Naive B cell (primary cell): ENCODE data around the gene CCDC183. TPM values are rescaled to one million over a fixed set of nuclear protein-coding genes. Genes with fewer than 3 reads are reported as not detected.
"Not testable (repeated sequence)": the region's sequence is repeated elsewhere in the genome, so short reads cannot be mapped to it uniquely, and the experiment has no call there.

Source experiments
- ATAC-seq, 2 donors: fragments of 150-1000 bp; cut with Tn5 transposase; 2 replicates each; pipeline ENCODE4 v1.10.0; 2021; ENCODE audit warnings: low read depth in 2 of 2, mild to moderate bottlenecking in 2 of 2, moderate library complexity in 2 of 2
- DNase-seq: peaks from one replicate; pipeline ENCODE4 v3.0.0; 2022
- H3K27ac Mint-ChIP-seq, 6 donors: one replicate each; pipeline ENCODE4 v1.8.0; 2020 to 2022; ENCODE audit warnings: mild to moderate bottlenecking in 6 of 6, mixed read lengths in 6 of 6, moderate library complexity in 5 of 6, inconsistent platforms in 2 of 6
- H3K27me3 Mint-ChIP-seq, 3 donors: one replicate each; pipeline ENCODE4 v1.8.0; 2021 to 2022; ENCODE audit warnings: mixed read lengths in 3 of 3, mild to moderate bottlenecking in 1 of 3
- H3K36me3 Mint-ChIP-seq, 2 donors: one replicate each; pipeline ENCODE4 v1.8.0; 2020 to 2022; ENCODE audit warnings: mixed read lengths in 2 of 2, inconsistent platforms in 1 of 2, mild to moderate bottlenecking in 1 of 2
- H3K4me1 Mint-ChIP-seq, 3 donors: one replicate each; pipeline ENCODE4 v1.8.0; 2020 to 2022; ENCODE audit warnings: mixed read lengths in 3 of 3, inconsistent platforms in 1 of 3, mild to moderate bottlenecking in 1 of 3, moderate library complexity in 1 of 3
- H3K4me3 Mint-ChIP-seq, 8 donors: one replicate each; pipeline ENCODE4 v1.8.0; 2020 to 2022; ENCODE audit warnings: mild to moderate bottlenecking in 8 of 8, mixed read lengths in 8 of 8, moderate library complexity in 8 of 8, inconsistent platforms in 2 of 8
- H3K9me3 Mint-ChIP-seq, 7 donors: one replicate each; pipeline ENCODE4 v1.8.0; 2020 to 2022; ENCODE audit warnings: mixed read lengths in 7 of 7, mild to moderate bottlenecking in 5 of 7, inconsistent platforms in 2 of 7, moderate library complexity in 1 of 7
- polyA plus RNA-seq, 6 donors: library from polyadenylated mRNA; unstranded; fragments of 300-500 nt; fragmentation: Illumina TruSeq; gene quantifications; one replicate each; pipeline ENCODE4 v1.2.3, GENCODE V29; 2021; ENCODE audit warnings: low read depth in 6 of 6

The CCDC183 gene
- polyA plus RNA-seq, 6 donors from 2014 or later = 0.24 to 1.7 TPM; not detected in 4

DNA sequence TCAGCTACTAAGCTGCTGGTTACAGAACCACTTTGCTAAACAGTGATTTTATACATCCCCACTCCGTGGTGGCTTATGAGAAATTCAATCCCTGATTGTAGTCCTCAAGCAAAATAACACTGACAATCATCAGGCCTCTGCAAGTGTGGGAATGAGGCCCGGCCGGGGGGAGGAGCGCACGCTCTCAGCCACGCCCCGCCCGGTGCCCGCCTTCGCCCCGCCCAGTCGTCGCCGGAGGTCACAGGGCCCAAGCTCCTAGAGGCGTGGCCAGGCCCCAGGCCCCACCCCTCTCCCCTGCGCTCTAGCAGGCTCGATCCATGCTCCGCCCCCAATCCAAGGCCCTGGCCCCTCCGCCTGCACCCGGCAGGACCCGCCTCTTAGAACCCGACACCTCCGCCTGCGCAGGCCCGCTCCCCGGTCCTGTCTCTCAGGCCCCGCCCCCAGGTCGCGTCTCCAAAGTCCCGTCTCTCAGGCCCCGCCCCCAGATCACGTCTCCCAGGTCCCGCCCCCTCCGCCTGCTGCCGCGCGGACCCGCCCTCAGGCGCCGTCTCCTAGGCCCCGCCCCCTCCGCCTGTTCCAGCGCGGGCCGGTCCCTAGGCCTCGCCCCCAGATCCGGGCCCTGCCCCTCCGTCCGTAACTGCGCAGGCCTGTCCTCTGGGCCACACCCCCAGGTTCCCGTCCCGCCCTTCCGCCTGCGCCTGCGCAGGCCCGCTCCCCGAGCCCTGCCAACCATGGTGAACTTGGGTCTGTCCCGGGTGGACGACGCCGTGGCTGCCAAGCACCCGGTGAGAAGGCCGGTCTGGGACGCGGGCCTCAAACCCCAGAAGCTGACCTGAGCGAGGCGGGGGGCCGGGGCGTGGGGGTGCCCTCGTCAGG is 5.3 kb upstream of the CCDC183 start, which contains the start of gene TMEM141:
TMEM141 (plus strand) TSS at position 705 of the 876 bp plus-strand sequence; CDS start at position 732, 27 bp downstream.
- Mint-ChIP-seq H3K36me3 (no peaks in the 10 kb centered on the region), H3K9me3 (no peaks in the 10 kb centered on the region), H3K4me3 (peak within 1 kb of the TSS; percentile 77 to 92 (median 88)), H3K27me3 (no peaks in the 10 kb centered on the region), H3K4me1 (peaks cover 12 to 15% (median 14%) of the 10 kb centered on the region in 3 donors), H3K27ac (peak within 1 kb of the TSS; percentile 96 to 99 (median 99))
- peak; percentile 82 to 83 for ATAC-seq
- DNase-seq = peak; percentile 99

DNA sequence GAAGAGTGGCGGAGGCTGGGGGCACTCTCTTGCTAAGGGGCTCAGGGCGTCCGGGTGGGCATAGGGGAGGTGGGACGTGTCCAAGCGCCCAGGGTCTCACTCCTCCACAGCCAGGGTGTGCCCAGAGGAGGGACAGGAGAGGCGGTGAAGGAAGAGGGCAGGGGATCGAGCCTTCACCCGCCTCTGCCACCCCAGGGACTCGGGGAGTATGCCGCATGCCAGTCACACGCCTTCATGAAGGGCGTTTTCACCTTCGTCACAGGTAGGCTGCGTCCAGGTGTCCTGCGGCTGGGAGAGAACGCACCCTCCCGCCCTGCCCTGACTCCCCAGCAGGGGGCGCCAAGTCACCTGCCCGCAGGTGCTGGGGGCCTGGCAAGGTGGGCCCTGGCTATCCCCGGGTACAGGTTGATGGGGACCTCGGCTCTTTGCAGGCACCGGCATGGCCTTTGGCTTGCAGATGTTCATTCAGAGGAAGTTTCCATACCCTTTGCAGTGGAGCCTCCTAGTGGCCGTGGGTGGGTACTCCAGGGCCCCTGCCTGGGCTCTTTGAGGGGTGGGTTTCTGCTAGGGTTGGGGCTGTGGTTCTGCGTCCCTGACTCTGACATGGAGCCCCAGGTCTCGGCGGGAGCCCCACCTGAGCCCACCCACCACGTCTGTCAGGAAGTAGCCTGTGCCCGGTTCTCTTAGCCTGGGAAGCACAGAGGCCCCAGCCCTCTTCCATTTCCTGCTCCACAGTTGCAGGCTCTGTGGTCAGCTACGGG is 4.4 kb upstream of the CCDC183 start:
- H3K9me3 Mint-ChIP-seq = no peaks in the 10 kb centered on the region
- no peaks in the 10 kb centered on the region for H3K36me3 Mint-ChIP-seq

GRCh38 chr9:136792321-136793085 is 3.6 kb upstream of the CCDC183 start:
- peaks cover 9 to 14% (median 14%) of the 10 kb centered on the region in 3 donors for H3K4me1 Mint-ChIP-seq
- no peaks in the 10 kb centered on the region for H3K36me3 Mint-ChIP-seq
- DNase-seq (no peak), ATAC-seq (no peak)
- no peaks in the 10 kb centered on the region for H3K27me3 Mint-ChIP-seq
- H3K4me3 Mint-ChIP-seq = peak overlapping the region; percentile 1 to 89 (median 78)
- no peaks in the 10 kb centered on the region for H3K9me3 Mint-ChIP-seq
- H3K27ac Mint-ChIP-seq = peak overlapping the region in 4 of 6 donors; percentile 80 to 99 (median 98)

More for the DNA sequence above, 4.4 kb upstream of the CCDC183 start:
- DNase-seq (peak; percentile 73), ATAC-seq (peak; percentile 32 to 41)
- H3K27ac Mint-ChIP-seq = peak overlapping the region; percentile 96 to 99 (median 99)
- peak overlapping the region; percentile 77 to 92 (median 88) for H3K4me3 Mint-ChIP-seq
- H3K4me1 Mint-ChIP-seq = peaks cover 12 to 15% (median 14%) of the 10 kb centered on the region in 3 donors
- no peaks in the 10 kb centered on the region for H3K27me3 Mint-ChIP-seq

DNA sequence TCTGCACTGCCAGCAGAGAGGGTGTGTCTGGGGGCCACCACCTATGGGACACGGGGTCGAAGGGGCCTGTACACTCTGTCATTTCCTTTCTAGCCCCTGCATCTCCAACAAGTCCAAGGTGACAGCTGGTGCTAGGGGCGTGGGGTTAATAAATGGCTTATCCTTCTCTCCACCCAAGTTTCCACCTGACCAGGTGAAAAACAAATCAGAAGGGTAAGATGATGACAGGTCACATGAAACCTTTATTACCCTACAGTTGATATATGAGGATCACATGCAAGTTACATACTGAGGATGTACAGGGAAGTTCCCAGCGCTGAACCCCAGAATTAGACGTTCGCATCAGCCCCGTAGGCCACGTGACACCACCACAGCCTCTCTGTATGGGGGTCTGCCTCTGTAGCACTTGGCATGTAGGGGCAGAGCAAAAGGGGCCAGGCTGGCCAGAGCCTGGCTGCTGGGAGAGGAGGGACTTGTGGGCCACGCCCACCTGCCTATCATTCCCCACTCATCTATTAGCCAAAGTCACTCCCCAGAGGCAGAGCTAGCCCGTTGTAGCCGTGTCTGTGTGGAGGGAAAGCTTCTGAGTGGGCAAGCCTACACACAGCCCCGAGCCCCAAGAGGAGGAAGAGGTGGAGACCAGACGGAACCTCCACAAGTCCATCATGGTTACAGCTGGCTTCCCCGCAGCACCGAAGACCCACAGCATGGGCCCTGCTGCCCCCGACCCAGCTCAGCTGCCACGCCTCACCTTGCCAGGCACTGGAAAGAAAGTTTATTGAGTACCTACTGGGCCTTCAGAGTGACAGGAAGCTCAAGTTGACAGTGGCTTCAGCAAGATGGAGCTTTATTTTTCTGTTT is 2.8 kb upstream of the CCDC183 start:
- ATAC-seq = no peak
- peak overlapping the region in 3 of 6 donors; percentile 38 to 43 (median 42) for H3K27ac Mint-ChIP-seq
- no peaks in the 10 kb centered on the region for H3K36me3 Mint-ChIP-seq
- DNase-seq = no peak
- H3K9me3 Mint-ChIP-seq = no peaks in the 10 kb centered on the region
- peak overlapping the region in 6 of 8 donors; percentile 21 to 64 (median 35) for H3K4me3 Mint-ChIP-seq
- H3K27me3 Mint-ChIP-seq = no peaks in the 10 kb centered on the region
- peaks cover 3 to 12% (median 9%) of the 10 kb centered on the region in 3 donors for H3K4me1 Mint-ChIP-seq

GRCh38 chr9:136794281-136794999 is 1.7 kb upstream of the CCDC183 start:
- no peaks in the 10 kb centered on the region for H3K9me3 Mint-ChIP-seq

DNA sequence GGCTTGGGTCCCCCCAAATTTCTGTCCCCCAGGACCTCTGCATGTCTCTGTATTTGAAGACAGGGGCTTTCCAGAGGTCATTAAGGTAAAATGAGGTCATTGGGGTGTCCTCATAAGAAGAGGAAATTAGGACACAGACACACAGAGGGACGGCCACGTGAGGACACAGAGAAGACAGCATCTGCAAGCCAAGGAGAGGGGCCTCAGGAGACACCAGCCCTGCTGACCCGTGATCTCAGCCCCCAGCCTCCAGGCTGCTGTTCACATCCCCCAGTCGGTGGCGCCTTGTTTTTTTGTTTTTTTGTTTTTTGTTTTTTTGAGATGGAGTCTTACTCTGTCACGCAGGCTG is 1.2 kb upstream of the CCDC183 start:
- Mint-ChIP-seq H3K9me3 (no peaks in the 10 kb centered on the region), H3K4me3 (peak overlapping the region in 1 of 8 donors; percentile 45), H3K4me1 (peaks cover 2 to 12% (median 11%) of the 10 kb centered on the region in 3 donors), H3K27me3 (no peaks in the 10 kb centered on the region), H3K27ac (peak overlapping the region in 1 of 6 donors; percentile 69), H3K36me3 (no peaks in the 10 kb centered on the region)
- no peak for ATAC-seq
- DNase-seq = no peak

More at GRCh38 chr9:136794281-136794999, 1.7 kb upstream of the CCDC183 start:
- H3K4me3 Mint-ChIP-seq = peak overlapping the region in 1 of 8 donors; percentile 45
- H3K36me3 Mint-ChIP-seq = no peaks in the 10 kb centered on the region
- no peak for DNase-seq
- H3K27me3 Mint-ChIP-seq = no peaks in the 10 kb centered on the region
- ATAC-seq = no peak
- peaks cover 0 to 12% (median 9%) of the 10 kb centered on the region in 3 donors for H3K4me1 Mint-ChIP-seq
- H3K27ac Mint-ChIP-seq = peak overlapping the region in 2 of 6 donors; percentile 56 to 84

DNA sequence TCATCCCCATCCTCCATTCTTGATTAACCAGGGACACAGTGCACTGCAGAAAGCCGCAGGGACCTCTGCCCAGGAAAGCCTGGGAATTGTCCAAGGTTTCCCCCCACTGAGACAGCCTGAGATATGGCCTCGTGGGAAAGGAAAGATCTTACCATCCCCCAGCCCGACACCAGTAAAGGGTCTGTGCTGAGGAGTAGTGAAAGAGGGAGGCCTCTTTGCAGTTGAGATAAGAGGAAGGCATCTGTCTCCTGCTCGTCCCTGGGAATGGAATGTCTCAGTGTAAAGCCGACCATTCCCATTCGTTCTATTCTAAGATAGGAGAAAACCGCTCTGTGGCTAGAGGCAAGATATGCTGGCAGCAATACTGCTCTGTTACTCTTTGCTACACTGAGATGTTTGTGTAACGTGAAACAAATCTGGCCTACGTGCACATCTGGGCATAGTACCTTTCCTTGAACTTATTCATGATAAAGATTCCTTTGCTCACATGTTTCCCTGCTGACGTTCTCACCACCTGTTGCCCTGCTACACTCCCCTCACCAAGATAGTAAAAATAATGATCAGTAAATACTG is 723 bp downstream of the CCDC183 start:
- not testable (repeated sequence) for H3K27me3 Mint-ChIP-seq, H3K27ac Mint-ChIP-seq, DNase-seq, H3K36me3 Mint-ChIP-seq, ATAC-seq, H3K9me3 Mint-ChIP-seq
- Mint-ChIP-seq H3K4me1 (peaks cover 15 to 26% (median 26%) of the 10 kb centered on the region in 3 donors), H3K4me3 (peak overlapping the region in 3 of 8 donors; percentile 25 to 68 (median 57))

- no peaks in the 10 kb centered on the region for H3K9me3 Mint-ChIP-seq
- no peaks in the 10 kb centered on the region for H3K36me3 Mint-ChIP-seq
- no peak for DNase-seq
- H3K4me3 Mint-ChIP-seq = peak overlapping the region in 5 of 8 donors; percentile 9 to 78 (median 36)
- peak overlapping the region in 1 of 6 donors; percentile 34 for H3K27ac Mint-ChIP-seq
- no peak for ATAC-seq
- no peaks in the 10 kb centered on the region for H3K27me3 Mint-ChIP-seq
- H3K4me1 Mint-ChIP-seq = peaks cover 15 to 26% (median 17%) of the 10 kb centered on the region in 3 donors
Measured at GRCh38 chr9:136798708-136799078, 2.6 kb downstream of the CCDC183 start.

GRCh38 chr9:136799079-136799853 is 3.1 kb downstream of the CCDC183 start:
- H3K27me3 Mint-ChIP-seq = no peaks in the 10 kb centered on the region
- H3K36me3 Mint-ChIP-seq = no peaks in the 10 kb centered on the region
- H3K27ac Mint-ChIP-seq = peak overlapping the region in 4 of 6 donors; percentile 20 to 74 (median 40)
- H3K4me3 Mint-ChIP-seq = peak overlapping the region in 7 of 8 donors; percentile 72 to 92 (median 82)
- DNase-seq (no peak), ATAC-seq (no peak)
- H3K9me3 Mint-ChIP-seq = no peaks in the 10 kb centered on the region
- H3K4me1 Mint-ChIP-seq = peaks cover 15 to 29% (median 17%) of the 10 kb centered on the region in 3 donors

GRCh38 chr9:136799854-136800657 is 3.9 kb downstream of the CCDC183 start:
- Mint-ChIP-seq H3K27ac (peak overlapping the region in 5 of 6 donors; percentile 20 to 90 (median 57)), H3K9me3 (no peaks in the 10 kb centered on the region), H3K4me3 (peak overlapping the region; percentile 72 to 92 (median 86)), H3K4me1 (peaks cover 15 to 29% (median 17%) of the 10 kb centered on the region in 3 donors), H3K36me3 (no peaks in the 10 kb centered on the region), H3K27me3 (no peaks in the 10 kb centered on the region)
- DNase-seq (peak; percentile 76), ATAC-seq (peak; percentile 70 to 72)
